Measurements from ENCODE around the gene EBPL.
"Not testable (repeated sequence)": the region's sequence is repeated elsewhere in the genome, so short reads cannot be mapped to it uniquely, and the experiment has no call there.

EBPL gene

DNA sequence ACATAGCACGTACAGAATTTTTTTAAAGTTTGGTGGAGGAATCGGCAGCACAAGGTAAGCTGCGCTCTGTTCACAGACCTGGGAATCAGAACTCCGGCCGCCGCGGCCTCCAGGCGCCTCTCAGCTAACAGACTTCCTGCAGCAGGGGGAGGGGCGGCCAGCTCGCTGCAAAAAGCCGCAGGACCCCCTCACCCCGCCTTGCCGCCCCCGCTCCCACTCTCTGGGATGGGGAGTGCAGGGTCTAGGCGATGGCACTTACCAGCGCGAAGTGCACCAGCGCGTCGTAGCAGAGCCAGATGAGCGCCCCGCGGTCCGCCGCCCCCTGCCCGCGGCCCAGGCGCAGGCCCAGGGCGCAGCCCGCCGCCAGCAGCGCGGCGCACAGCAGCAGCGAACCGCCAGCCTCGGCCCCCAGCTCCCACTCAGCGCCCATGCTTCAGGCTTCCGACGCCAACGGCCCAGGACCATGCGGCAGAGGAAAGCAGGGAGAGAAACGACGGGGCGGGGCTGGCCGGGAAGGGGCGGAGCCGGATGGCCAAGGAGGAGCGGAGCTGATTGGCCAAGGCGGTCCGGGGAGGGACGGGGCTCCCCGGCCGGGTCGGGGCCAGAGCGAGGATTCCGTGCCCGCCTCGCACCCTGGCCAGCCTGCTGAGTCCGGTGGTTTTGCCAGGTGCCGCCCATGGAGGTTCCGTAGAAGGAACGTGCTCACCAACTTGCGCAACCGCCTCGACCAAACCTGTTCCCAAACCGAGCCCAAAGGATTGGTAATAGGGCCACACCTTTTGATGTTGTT lies at the start of gene EBPL:
Gene EBPL (minus strand): TSS at position 492 of the 790 bp plus-strand sequence. CDS start 62 bp downstream, at position 430.
- peak; percentile 97 for DNase-seq

DNA sequence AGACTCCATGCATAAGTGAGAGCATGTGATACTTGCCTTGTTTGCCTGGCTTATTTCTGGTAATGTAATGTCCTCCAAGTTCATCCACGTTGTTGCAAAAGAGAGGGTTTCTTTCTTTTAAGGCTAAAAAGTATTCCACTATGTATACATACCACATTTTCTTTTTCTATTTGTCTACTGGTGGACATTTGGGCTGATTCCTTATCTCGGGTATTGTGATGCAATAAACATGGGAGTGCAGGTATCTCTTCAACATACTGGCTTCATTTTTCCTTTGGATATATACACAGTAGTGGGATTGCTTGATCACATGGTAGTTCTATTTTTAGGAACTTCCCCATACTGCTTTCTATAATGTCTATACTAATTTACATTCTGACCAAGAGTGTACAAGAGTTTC lies 49.6 kb upstream of the EBPL start:
- DNase-seq = no peak

DNA sequence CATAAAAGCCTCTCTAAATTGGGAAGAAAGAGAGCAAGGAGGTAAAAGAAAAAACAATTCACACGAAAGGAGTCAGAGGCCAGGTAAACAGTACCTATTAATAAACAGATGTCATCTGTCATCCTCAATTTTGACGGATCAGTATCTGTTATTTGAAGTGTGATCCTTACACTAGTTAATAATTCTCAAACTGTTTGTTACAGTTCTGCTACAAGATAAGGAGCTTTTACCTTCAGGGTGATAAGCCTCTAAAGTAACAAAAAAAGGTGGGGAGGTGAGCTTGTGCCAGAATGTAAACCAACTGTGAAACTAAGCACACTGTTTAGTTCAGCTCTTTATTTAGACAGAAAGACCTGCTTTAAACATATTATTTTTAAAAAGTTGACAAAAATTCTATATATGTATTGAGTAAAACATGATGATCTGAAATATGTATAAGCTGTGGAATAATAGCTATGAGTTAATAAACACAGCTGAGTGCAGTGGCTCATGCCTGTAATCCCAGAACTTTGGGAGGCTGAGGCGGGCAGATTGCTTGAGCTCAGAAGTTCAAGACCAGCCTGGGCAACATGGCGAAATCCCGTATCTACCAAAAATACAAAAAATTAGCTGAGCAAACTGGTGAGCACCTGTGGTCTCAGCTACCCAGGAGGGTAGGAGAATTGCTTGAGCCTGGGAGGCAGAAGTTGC lies 48.4 kb upstream of the EBPL start:
- DNase-seq = no peak

DNA sequence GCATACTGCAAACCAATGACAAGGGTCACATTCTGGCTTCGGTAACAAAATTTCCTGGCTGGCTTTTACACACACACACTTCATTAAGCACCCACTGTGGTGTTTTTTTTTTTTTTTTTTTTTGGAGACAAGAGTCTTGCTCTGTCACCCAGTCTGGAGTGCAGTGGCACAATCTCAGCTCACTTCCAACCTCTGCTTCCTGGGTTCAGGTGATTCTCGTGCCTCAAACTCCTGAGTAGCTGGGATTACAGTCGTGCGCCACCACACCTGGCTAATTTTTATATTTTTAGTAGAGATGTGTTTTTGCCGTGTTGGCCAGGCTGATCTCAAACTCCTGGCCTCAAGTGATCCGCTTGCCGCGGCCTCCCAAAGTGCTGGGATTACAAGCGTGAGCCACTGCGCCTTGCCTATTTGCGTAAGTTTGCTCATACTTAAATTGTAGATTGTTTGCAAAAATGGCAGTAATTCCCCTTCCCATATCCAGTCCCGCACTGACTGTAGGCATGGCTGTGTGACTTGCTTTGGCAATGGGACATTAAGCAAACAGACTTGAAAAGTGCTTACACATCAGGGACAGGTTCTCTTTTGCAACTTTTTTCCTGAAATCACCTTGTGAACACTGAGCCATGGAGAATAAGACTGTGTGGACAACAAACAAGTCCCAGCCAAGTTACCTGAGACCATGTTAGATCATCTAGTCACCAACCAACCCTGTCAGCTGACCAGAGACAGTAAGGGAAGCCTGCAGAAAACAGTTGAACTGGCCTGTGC lies 42.1 kb upstream of the EBPL start:
- no peak for DNase-seq

DNA sequence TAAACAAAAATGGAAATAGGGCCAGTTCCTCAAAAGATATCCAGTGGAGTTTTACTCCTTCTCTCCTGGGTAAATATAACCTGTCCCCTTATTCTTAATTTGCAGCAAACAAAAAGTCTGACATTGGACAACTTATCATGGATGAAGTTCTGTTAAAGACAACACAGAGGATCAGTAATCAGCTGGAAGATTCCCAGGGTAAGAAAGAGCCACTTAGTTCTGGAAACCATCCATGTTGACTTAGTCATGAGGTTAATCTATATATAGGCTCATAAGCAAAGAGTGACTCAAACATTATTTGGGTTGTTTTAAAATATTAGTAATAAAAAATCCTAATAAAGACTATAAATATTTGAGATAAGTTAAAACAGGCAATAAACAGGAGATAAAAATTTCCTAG lies 40.5 kb upstream of the EBPL start:
- no peak for DNase-seq

DNA sequence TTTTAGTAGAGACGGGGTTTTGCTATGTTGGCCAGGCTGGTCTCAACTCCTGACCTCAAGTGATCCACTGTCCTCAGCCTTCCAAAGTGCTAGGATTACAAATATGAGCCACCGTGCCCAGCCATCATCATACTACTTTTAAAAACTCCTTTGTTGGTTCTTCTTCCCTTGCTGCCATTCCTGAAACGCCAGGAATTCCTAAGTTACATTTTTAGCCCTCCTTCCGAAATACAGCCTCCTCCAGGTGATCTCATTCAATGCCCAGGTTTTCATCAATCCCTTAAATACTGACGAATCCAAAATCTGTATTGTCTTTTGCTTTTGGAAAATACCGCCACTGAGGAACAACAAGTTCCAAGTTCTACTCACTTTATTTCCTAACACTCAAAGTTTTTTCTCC lies 25.3 kb upstream of the EBPL start:
- no peak for DNase-seq

DNA sequence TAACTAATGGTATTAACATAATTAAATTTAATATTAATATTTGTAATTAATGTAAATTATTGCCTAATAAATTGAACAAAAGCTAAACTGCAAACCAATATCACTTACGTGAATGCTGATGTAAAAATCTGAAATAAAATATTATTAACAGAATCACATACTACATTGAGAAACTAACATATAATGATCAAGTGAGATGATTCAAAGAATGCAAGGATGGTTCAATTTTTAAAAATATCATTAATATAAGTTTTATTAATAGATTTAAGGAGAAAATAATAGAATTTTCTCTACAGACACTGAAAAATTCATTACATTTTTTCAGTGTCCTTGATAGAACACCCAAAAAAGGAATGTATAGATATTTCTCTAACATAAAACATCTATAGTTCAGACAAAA lies 23.5 kb upstream of the EBPL start:
- DNase-seq = no peak

DNA sequence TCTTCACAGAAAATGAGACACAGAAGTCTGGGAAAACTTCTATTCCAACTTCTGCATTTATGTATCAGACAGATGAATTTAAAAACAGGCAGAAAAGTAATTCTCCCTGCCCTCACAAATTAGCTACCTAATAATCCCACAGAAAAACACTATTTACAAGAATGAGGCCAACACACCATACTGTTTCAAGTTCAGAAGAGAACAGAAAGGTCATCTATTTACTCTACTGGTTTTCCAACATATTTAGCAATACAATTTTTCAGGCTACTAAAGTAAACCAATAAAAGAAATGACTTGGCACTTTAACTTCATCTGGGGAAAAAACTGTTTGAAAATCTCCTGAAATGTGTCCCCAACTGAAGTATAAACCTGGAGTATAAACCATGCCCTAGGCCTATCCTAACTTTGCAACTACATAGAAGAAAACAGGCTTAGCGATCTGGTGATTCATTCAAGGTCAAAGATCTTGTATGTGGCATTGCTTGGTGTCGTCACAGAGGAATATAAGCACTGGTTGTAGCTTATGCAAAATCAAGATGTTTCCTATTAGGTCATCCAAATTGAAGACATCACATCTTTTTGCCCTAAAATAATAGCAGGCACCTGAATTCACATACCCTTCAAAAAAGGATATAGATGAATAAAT lies 20.1 kb upstream of the EBPL start:
- no peak for DNase-seq

DNA sequence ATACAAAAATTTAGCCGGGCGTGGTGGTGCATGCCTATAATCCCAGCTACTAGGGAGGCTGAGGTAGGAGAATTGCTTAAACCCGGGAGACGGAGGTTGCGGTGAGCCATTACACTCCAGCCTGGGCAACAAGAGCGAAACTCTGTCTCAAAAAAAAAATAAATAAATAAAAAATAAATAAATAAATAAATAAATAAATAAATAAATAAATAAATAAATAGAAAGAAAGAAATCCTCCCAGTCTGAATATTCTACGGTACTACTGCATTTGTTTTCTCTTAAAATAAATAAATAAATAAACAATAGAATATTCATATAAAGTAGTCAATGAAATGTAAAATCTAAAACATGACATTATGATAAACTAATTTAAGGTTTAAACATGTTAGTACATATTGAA lies 13.0 kb upstream of the EBPL start:
- not testable (repeated sequence) for DNase-seq

DNA sequence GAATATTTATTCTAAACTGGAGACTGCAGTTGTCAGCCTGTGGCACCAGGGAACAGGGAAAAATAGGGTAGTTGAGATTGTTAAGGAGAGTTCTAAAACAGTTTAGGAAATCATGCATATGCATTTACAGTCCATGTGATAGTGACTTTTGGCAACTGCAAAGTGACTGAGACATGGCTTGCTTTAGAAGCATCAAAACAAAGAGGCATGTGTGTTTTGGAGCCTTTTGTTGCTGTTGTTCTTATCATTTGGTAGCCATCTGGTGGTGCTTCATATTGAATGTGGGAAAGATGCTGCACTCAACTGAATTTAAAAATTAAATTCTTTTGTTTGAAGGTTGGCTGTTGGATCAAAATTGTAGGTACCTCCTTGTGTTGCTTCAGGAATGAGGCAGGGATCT lies 10.2 kb upstream of the EBPL start:
- DNase-seq = no peak

DNA sequence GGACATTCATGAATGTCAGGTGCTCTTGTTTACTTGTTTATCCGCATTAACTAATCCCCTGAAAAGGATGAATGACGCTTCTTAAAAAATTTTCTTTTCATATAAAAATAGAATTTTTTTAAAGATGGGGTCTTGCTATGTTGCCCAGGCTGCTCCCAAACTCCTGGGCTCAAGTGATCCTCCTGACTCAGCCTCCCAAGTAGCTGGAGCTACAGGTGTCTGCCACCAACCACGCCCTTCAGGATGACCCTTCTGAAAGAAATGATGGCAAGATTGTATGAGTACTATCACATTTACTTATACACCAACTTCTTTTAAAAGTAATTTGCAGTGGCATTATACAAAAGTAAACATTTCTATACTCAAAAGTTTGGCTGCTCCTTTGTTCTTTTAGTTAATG lies 6.2 kb upstream of the EBPL start:
- DNase-seq = no peak

DNA sequence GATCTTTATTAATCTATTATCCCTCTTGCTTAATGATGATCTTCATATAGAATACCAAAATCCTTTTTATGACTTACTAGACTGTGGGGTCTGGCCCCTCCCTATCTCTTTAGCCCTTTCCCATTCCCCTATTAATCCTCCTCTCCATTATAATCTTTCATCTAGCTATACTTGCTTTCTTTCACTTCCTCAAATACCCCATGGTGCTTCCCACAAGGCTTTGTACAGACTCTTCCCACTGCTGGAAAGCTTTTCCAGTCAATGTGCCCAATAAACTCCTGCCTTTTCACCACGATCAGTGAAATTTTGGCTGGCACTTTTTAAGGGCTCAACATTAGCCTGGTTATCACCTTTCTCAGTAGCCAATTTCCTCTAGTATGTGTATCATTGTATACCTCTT lies 3.2 kb upstream of the EBPL start:
- no peak for DNase-seq

DNA sequence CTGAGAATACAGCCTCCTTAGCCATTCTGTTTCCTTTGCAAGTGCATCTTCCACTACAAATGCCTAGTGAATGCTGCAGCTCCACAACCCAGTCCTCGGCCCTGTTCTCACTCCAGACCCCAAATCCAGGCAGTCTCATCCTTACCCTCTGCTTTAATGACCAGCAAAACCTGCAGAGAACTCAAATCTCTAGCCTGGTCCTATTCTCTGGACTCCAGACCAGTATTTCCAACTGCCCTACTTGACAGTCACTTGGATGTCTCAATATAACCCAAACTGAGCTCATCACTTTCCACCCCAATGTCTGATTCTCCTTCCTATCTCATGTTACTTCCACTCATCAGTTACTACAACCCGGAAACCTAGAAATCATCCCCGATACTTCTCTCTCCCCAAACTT lies 2.6 kb upstream of the EBPL start:
- no peak for DNase-seq

DNA sequence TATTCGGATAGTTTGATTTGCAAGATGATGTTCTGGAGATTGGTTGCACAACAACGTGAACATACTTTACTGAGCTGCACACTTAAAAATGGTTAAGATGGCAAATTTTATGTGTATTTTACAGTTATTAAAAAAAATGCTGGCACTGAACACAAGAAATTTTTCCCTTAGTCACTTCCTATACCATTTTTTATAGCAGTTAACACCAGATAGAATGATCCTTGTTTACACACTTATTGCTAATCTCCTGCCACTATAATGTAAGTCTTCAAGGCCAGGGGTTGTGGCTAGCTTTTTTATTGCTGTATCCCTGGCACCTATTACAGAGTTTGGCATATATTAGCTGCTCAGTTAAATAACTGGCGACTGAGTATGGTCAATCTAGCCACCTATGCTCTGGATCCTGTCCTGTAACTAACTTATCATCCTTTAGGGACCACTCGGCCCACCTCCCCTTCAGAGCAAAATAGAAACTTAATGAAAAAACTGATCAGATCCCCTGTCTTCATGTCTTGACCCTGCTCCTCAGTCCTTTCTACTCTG lies 2.0 kb upstream of the EBPL start:
- no peak for DNase-seq

DNA sequence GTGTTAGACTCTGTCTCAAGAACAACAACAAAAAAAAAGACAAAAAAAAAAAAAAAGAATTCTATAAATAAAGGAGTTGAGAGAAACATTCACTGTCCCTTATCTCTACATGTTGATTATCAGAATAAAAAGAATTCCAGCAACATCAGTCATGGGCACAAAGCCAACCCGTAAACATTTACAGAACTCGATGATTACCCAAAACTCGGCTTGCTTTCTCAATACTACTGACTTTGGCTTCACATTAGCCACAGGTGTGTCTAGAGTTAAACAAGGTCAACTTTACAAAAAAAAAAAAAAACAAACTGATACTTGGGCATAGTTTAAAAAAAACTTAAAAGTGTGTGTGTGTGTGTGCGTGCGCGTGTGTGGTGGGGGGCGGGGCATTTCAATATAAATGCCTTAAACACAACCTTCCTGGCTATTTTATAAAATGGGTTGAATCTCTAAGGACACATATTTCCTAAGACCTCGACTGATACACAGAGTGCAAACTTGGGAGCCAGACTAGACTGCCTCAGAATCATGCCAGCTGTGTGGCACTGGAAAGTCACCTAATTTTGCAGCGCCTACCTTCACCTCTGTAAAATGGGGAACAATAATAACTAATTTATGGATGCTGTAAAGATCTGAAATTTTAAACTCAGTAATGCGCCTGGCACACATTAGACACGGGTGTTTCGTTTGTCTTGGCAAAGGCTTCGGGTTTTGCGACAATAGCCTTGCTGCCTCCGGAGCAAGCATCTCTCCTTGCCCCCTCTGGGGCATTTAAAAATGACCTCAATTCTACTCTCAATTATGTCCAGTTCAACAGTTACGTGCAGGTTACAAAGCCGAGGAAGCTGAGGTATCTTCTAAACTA lies 922 bp downstream of the EBPL start:
- DNase-seq = no peak

DNA sequence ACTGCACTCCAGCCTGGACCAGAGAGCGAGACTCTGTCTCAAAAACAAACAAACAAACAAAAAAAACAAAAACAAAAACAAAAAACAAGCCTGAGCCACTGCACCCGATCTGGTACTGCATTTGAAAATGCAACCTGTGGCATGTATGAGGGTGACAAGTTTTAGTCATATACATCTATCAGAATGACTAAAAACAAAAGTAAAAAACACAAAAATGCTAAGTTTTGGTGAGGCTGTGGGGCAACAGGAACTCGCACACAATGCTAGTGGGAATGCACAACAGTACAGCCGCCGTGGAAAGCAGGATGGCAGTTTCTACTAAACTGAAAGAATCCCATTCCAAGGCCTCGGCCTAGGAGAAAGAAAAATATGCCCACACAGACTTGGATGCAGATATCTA lies 7.8 kb downstream of the EBPL start:
- DNase-seq = no peak

DNA sequence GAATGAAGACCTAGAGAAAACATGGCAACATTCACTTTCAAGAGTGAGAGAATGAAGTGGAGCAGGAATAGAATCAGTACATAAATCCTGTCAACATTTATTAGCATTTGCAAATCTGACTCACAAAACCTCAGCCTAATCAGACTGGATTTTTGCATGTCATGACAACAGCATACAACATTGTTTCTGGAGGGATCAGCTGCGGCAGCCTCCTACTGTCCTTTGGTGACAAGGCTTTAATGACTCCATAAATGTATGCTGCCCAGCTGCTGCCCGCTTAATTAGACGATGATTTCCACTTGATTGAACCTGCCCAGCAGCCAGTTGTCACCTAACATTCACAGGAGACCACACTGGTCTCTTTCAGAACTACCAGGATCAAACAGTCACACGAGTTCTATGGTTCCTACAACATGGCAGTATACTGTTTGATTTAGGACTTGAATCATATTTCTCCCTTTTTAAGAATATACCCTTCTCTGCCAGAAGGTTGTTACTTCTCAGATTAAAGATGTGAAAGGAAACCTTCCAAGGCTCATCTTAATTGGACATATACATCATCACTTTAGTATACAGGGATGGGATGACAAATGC lies 9.3 kb downstream of the EBPL start:
- DNase-seq = no peak

DNA sequence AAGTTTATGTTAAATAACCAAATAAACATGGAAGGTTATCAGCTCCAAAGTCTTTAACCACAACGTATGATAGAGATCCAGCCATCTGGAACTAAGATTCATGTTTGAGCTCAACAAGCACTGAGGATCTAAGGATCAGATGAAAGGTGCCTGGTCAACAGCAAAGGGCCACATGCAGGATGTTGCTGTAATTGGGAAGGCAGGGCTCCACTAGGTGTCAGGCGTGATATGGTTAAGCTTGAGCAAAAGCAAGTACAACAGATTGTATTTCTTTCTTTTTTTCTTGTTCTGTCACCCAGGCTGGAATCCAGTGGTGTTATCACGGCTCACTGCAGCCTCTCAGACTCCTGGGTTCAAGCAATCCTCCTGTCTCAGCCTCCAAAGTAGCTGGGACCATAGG lies 12.0 kb downstream of the EBPL start:
- DNase-seq = no peak

DNA sequence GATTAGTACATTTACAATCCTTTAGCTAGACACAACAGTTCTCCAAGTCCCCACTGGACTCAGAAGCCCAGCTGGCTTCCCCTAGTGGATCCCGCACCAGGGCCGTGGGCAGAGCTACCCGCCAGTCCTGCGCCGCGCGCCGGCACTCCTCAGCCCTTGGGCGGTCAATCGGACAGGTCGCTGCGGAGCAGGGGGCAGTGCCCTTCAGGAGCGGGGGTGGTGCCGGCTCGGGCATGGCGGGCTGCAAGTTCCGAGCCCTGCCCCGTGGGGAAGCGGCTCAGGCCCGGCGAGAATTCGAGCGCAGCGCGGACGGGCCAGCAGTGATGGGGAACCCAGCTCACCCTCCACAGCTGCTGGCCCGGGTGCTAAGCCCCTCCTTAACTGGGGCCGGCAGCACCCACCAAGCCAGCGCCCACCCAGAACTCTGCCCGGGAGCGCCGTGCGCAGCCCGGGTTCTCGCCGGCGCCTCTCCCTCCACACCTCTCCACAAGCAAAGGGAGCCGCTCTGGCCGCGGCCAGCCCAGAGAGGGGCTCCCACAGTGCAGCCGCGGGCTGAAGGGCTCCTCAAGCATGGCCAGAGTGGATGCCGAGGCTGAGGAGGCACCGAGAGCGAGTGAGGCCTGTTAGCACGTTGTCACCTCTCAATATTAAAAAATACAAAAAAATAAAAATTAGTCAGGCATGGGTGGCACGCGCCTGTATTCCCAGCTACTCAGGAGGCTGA lies 12.9 kb downstream of the EBPL start:
- no peak for DNase-seq

DNA sequence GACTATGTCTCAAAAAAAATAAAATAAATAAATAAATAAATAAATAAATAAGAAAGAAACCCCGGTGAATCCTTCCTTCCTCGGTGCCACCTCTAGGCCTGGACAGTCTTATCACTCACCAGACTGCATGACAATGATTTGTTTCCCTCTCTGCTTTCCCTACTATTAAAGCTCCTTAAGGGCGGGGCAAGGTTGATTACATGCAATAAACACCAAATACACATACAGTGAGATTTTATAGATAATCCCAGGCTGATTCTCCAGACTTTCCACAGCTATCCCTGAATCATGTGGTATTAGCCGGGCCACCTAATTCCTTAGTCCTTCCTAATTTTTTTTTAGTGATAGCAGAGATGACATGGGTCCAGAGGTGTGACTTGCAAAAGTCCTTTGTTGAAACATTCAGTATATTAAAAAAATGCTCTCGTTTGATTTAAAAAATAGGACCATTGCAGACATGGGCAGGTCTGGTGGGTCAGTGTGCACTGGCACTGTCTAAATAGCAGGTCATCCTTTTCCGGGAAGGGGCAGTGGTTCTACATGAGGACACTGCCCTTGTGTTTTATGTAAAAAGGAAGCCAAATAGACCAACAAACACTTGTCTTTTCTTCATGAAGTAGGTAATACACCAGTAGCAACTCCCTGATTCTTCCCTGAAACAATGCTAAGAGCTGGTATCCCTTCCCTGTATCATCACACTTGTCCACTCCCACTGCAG lies 14.5 kb downstream of the EBPL start:
- DNase-seq = no peak
